SK-N-SH (cell line): ENCODE data around the gene AP3D1.

Experiments
- CTCF ChIP-seq: fragments of 200-600 bp; sonication (generic); IDR thresholded peaks from 2 replicates; pipeline ENCODE4 v1.6.1; 2017; ENCODE audit warnings: antibody characterized with exemption, mild to moderate bottlenecking, moderate library complexity
- JUND ChIP-seq: IDR thresholded peaks from 2 replicates; pipeline ENCODE4 v1.4.0; 2012
- TAF1 ChIP-seq: IDR thresholded peaks from 2 replicates; pipeline ENCODE4 v1.6.1; 2012; ENCODE audit warnings: low read depth, mild to moderate bottlenecking, low read length, moderate library complexity, borderline replicate concordance

DNA sequence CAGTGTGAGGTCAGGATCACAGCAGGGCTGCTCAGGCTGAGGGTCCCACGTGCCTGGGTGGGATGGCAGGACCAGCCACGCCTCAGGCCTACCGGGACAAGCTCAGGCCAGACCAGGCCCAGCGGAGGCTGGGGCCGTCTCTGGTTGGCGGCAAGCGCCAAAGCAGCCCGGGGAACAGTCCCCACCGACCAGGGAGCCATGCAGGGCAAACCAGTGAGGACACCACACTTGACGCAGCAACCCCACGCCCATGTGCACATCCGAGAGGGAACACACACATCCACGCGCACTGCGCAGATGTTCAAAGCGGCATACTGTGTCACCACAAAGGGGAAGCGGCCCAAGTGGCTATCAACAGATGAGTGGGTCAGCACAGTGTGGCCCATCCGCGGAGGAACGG, 39.5 kb downstream of the AP3D1 start:
- TF ChIP-seq TAF1 (no peak), CTCF (no peak), JUND (no peak)
